Panc1 (cell line): ENCODE results near the gene DTNBP1. TPM values are rescaled to one million over a fixed set of nuclear protein-coding genes. Genes with fewer than 3 reads are reported as not detected.

Experiments used
- ATAC-seq: fragments of 200-7000 bp; cut with Tn5 transposase; 2 replicates; pipeline ENCODE4 v1.9.1; 2020; ENCODE audit warnings: mild to moderate bottlenecking, moderate library complexity
- BruUV-seq: library from RNA; stranded (reverse); fragments of 400-500 nt; replicated peaks from 2 replicates; lab custom pipeline; 2021; lab: Mats Ljungman, UMichigan
- CTCF ChIA-PET: fragments of 300-600 bp; sonication (Branson Sonifier 250); formaldehyde crosslinking; loops from one replicate; lab custom pipeline; 2022; ENCODE audit warnings: antibody characterized with exemption; lab: Charles Lee
- POLR2A ChIA-PET: fragments of 300-600 bp; sonication (Branson Sonifier 250); formaldehyde crosslinking; loops from one replicate; lab custom pipeline; 2022; ENCODE audit warnings: antibody characterized with exemption; lab: Charles Lee
- DNase-seq: peaks from one replicate; pipeline ENCODE4 v3.0.0-alpha.2; 2010; ENCODE audit warnings: low read depth, low spot score
- H3K27ac ChIP-seq: 2 replicates; pipeline ENCODE4 v1.5.1; 2011; ENCODE audit warnings: mild to moderate bottlenecking, low read length, inconsistent platforms
- H3K27me3 ChIP-seq: fragments of 200-500 bp; sonication (Bioruptor generic); 2 replicates; pipeline ENCODE4 v1.6.0; 2014; ENCODE audit warnings: low read length, inconsistent platforms; ENCODE audit not compliant: control insufficient read depth, insufficient read depth
- H3K36me3 ChIP-seq: fragments of 200-500 bp; sonication (Bioruptor generic); 2 replicates; pipeline ENCODE4 v1.5.1; 2014; ENCODE audit warnings: inconsistent platforms, mild to moderate bottlenecking, low read length, moderate library complexity; ENCODE audit not compliant: control insufficient read depth, insufficient read depth
- H3K4me1 ChIP-seq: 2 replicates; pipeline ENCODE4 v1.5.1; 2011; ENCODE audit warnings: inconsistent platforms, mild to moderate bottlenecking, low read length, moderate library complexity; ENCODE audit not compliant: control insufficient read depth, insufficient read depth
- H3K4me3 ChIP-seq, 2 experiments: 2 replicates each; pipeline ENCODE4 v1.5.1; 2011 to 2012; ENCODE audit warnings: low read depth in 2 of 2, low read length in 2 of 2, mild to moderate bottlenecking in 2 of 2, inconsistent platforms in 1 of 2, moderate library complexity in 1 of 2
- H3K9me3 ChIP-seq: fragments of 200-500 bp; sonication (Bioruptor generic); 2 replicates; pipeline ENCODE4 v1.5.1; 2014; ENCODE audit warnings: low read depth, mild to moderate bottlenecking, inconsistent platforms, low read length, moderate library complexity; ENCODE audit not compliant: control insufficient read depth, insufficient read depth
- CTCF ChIP-seq: fragments of 450-650 bp; IDR thresholded peaks from 2 replicates; pipeline ENCODE4 v1.5.1; 2017; ENCODE audit warnings: mild to moderate bottlenecking
- POLR2AphosphoS5 ChIP-seq: IDR thresholded peaks from 2 replicates; pipeline ENCODE4 v1.6.1; 2012; ENCODE audit warnings: mild to moderate bottlenecking, low read depth, low read length, moderate library complexity
- REST ChIP-seq, 2 experiments: IDR thresholded peaks; 2 replicates each; pipeline ENCODE4 v1.6.1; 2011 to 2012; ENCODE audit warnings: low read depth in 2 of 2, control low read depth in 1 of 2, low read length in 1 of 2, mild to moderate bottlenecking in 1 of 2, moderate library complexity in 1 of 2; ENCODE audit not compliant: insufficient read depth in 1 of 2
- SIN3A ChIP-seq: IDR thresholded peaks from 2 replicates; pipeline ENCODE4 v1.6.1; 2012; ENCODE audit warnings: low read depth, mild to moderate bottlenecking, low read length, moderate library complexity, borderline replicate concordance; ENCODE audit not compliant: insufficient read depth
- TCF7L2 ChIP-seq: IDR thresholded peaks from 2 replicates; pipeline ENCODE4 v1.6.1; 2011; ENCODE audit warnings: mild to moderate bottlenecking, low read depth, low read length, inconsistent platforms
- in situ Hi-C: cut with HindIII; loops from 2 replicates; pipeline ENCODE4 v1.10.0; 2016; ENCODE audit warnings: low sequenced_read_pairs, low pct_unique_long_range_greater_than_20kb
- intact Hi-C: fragments of 100-400 bp; cut with micrococcal nuclease; formaldehyde crosslinking; loops from one replicate; pipeline ENCODE4 v1.10.0; 2022; ENCODE audit not compliant: unreplicated experiment
- total RNA-seq: library from RNA; stranded (reverse); gene quantifications from one replicate; pipeline ENCODE4 v1.2.1, GENCODE V29; 2021; ENCODE audit not compliant: unreplicated experiment

Gene DTNBP1
- total RNA-seq, 1 experiment from 2014 or later = 29.3 TPM

- Histone ChIP-seq H3K36me3 (no peaks in the 10 kb centered on the region), H3K27me3 (no peaks in the 10 kb centered on the region), H3K27ac (no peak overlapping the region), H3K4me3 (no peak overlapping the region), H3K9me3 (no peaks in the 10 kb centered on the region), H3K4me1 (no peaks in the 10 kb centered on the region)
- no peak for TF ChIP-seq REST (IDR thresholded peaks at IDR 0.05; ENCODE audit: insufficient read depth in 1 of 2, low read depth in 2 of 2, low read length in 1 of 2)
- TF ChIP-seq CTCF = no peak
- TF ChIP-seq TCF7L2 = no peak
- no peak for TF ChIP-seq POLR2AphosphoS5
- TF ChIP-seq SIN3A = no peak
- in situ Hi-C loops (no loop called here), intact Hi-C loops (no loop called here)
- BruUV-seq = no TSS peak
- CTCF ChIA-PET = no interaction called here
- no peak for ATAC-seq
- DNase-seq = no peak
- POLR2A ChIA-PET = no interaction called here
Observed at GRCh38 chr6:15475872-15476271, 187.0 kb downstream of the DTNBP1 start.

DNA sequence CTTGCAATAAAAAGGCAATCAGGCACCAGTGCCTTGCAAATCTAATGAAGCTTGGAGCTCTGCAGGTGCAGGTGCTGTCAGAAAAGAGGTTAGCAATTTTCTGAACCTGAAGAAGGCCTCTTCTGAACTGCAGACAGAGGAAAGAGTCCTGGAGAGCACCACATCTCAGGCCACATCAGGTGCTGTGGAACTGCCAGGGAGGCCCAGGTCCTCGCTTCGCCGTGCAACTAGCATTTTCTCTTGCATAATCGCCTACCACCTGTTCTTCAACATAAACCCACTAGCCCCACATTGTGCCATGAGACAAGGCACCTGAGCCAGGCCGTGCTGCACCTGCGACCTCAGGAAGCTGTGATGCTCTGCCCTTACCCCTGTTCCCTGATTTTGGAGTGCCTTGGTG is 187.6 kb downstream of the DTNBP1 start:
- Histone ChIP-seq H3K4me3 (no peak overlapping the region), H3K4me1 (no peaks in the 10 kb centered on the region), H3K27ac (no peak overlapping the region), H3K9me3 (no peaks in the 10 kb centered on the region), H3K27me3 (no peaks in the 10 kb centered on the region), H3K36me3 (no peaks in the 10 kb centered on the region)
- in situ Hi-C loops = no loop called here
- no TSS peak for BruUV-seq
- DNase-seq (no peak), ATAC-seq (no peak)
- ChIA-PET CTCF (no interaction called here), POLR2A (no interaction called here)
- TF ChIP-seq CTCF = no peak
- no peak for TF ChIP-seq SIN3A
- TF ChIP-seq POLR2AphosphoS5 = no peak
- TF ChIP-seq TCF7L2 = no peak
- TF ChIP-seq REST (IDR thresholded peaks at IDR 0.05; ENCODE audit: insufficient read depth in 1 of 2, low read depth in 2 of 2, low read length in 1 of 2) = no peak
- intact Hi-C loops = no loop called here
